Measurements from ENCODE around the gene CTIF. TPM values are rescaled to one million over a fixed set of nuclear protein-coding genes. Genes with fewer than 3 reads are reported as not detected.

CTIF gene
- total and polyA plus RNA-seq, 12 donors, result 20.5 to 159 (median 57.0) TPM

DNA sequence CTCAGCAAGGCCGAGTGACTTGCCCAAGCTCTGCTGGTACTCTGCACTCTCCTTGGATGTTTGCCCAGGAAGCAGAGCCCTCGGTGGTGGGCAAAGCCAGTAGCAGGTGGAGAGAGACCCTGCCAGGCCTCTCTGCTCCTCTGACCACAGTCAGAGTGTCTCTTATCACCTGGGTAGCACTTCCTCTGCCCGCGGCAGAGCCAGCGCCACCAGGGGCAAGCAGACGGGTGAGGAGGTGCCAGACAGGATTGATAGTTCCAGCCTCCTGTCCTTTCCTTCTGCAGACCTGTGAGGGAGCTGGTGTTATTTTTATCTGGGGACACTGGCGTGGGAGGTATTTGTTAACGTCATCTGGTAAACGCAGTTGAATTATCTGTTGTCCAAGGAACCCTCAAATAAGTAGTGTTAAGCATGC, 259.0 kb downstream of the CTIF start:
- intact Hi-C loops (cut with DNase I), result no loop called here
- DNase-seq, result peak in 5 of 7 donors; percentile 4 to 82 (median 6)
- WGBS, 4 donors, result 73 to 93% (median 80%) methylated on average over 5 to 9 of the region's 9 CpGs
- Histone ChIP-seq H3K27me3 (no peaks in the 10 kb centered on the region), H3K27ac (peak overlapping the region in 1 of 5 donors; percentile 45), H3K36me3 (replicated peaks in 1 of 2) (no peaks in the 10 kb centered on the region), H3K9me3 (replicated peaks in 1 of 3) (no peaks in the 10 kb centered on the region), H3K4me3 (no peak overlapping the region), H3K4me1 (replicated peaks in 1 of 2) (peaks cover 0 to 6% of the 10 kb centered on the region in 2 donors)
- TF ChIP-seq, protein P1, sequence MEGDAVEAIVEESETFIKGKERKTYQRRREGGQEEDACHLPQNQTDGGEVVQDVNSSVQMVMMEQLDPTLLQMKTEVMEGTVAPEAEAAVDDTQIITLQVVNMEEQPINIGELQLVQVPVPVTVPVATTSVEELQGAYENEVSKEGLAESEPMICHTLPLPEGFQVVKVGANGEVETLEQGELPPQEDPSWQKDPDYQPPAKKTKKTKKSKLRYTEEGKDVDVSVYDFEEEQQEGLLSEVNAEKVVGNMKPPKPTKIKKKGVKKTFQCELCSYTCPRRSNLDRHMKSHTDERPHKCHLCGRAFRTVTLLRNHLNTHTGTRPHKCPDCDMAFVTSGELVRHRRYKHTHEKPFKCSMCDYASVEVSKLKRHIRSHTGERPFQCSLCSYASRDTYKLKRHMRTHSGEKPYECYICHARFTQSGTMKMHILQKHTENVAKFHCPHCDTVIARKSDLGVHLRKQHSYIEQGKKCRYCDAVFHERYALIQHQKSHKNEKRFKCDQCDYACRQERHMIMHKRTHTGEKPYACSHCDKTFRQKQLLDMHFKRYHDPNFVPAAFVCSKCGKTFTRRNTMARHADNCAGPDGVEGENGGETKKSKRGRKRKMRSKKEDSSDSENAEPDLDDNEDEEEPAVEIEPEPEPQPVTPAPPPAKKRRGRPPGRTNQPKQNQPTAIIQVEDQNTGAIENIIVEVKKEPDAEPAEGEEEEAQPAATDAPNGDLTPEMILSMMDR (IDR thresholded peaks at IDR 0.05), result no peak
- TF ChIP-seq POLR2A (IDR thresholded peaks at IDR 0.05), result no peak

DNA sequence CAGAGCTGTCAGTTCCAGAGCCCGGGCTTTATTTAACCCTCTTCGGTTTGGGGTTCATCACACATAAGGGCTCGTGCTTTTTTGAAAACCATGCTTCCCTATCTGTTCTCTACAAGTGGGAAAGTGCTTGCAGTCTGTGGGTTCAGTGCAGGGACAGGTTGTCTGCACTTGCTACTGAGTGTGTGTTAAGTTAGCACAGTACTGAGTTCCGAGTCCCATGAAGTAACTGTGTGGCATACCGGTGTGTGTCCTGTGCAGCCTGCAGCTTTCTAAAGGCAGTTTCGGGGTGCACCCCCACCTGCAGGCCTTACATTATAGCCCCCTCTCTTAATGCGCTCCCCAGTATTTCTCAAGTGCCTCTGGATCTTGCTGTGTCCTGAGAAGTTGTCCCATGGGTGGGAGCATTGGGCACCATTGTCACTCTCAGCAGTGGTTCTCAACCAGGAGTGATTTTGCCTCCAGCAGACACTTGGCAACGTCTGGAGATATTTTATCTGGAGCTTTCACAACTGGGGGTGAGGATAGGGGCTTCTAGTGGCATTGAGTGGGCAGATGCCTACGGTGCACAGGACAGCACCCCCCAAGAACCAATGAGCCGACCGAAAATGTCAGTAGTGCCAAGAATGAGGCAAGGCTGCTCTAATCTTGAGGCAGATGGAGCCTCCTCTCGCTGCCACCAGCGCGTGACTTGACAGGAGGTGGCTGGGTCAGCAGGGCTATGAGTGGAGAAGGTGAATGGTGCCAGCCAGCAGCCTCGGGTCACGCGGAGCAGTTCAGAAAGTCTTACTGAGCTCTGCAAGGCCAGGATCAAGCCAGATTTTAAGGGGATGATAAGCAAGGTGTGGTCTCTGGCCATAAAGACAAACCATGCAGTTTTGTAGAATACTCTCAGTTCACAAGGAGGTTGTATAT, 259.8 kb downstream of the CTIF start:
- DNase-seq, result peak in 4 of 7 donors; percentile 6 to 40 (median 12)
- no peak for TF ChIP-seq POLR2A (IDR thresholded peaks at IDR 0.05)
- TF ChIP-seq, protein P1 (IDR thresholded peaks at IDR 0.05), result no peak
- Histone ChIP-seq H3K36me3 (replicated peaks in 1 of 2) (no peaks in the 10 kb centered on the region), H3K4me3 (no peak overlapping the region), H3K9me3 (replicated peaks in 1 of 3) (no peaks in the 10 kb centered on the region), H3K27ac (peak overlapping the region in 1 of 5 donors; percentile 45), H3K27me3 (no peaks in the 10 kb centered on the region), H3K4me1 (replicated peaks in 1 of 2) (peaks cover 0 to 6% of the 10 kb centered on the region in 2 donors)
- intact Hi-C loops (cut with DNase I), result no loop called here
- WGBS, 4 donors, result 93 to 96% (median 95%) methylated on average over 16 to 17 of the region's 17 CpGs

DNA sequence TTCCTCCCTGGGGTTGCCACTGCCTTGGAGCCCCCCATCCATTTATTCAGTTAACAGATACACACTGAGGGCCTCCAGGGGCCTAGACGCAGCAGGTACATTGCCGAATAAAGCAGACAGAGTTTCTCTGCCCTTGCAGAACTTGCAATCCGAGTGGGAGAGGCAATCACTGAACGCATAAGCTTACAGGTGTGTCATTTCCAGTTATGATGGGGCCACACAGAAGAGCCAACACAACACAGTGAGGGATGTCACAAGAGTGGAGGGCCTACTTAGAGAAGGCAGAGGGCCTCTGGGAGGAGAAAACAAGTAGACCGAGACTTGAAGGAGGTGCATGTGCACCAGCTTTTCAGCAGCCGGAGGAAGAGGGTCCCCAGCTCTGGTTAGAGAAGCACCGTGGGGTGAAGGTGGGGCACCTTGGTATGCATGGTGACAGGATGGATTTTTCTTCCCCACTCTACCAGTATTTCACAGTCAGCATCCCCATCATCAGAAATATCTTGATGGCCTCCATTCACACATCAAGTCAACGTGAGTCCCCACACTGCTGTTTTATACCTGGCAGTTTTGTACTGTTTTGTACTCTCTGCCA, 261.0 kb downstream of the CTIF start:
- no peak overlapping the region for H3K27ac ChIP-seq
- 81 to 98% (median 97%) methylated on average over 8 of the region's 8 CpGs for WGBS, 4 donors
- peak in 4 of 7 donors; percentile 1 to 35 (median 8) for DNase-seq
- no peaks in the 10 kb centered on the region for H3K27me3 ChIP-seq
- H3K36me3 ChIP-seq (replicated peaks in 1 of 2), result no peaks in the 10 kb centered on the region
- peaks cover 0 to 6% of the 10 kb centered on the region in 2 donors for H3K4me1 ChIP-seq (replicated peaks in 1 of 2)
- intact Hi-C loops (cut with DNase I), result no loop called here
- TF ChIP-seq, protein P1 (IDR thresholded peaks at IDR 0.05), result no peak
- no peak for TF ChIP-seq POLR2A (IDR thresholded peaks at IDR 0.05)
- no peaks in the 10 kb centered on the region for H3K9me3 ChIP-seq (replicated peaks in 1 of 3)
- H3K4me3 ChIP-seq, result no peak overlapping the region

DNA sequence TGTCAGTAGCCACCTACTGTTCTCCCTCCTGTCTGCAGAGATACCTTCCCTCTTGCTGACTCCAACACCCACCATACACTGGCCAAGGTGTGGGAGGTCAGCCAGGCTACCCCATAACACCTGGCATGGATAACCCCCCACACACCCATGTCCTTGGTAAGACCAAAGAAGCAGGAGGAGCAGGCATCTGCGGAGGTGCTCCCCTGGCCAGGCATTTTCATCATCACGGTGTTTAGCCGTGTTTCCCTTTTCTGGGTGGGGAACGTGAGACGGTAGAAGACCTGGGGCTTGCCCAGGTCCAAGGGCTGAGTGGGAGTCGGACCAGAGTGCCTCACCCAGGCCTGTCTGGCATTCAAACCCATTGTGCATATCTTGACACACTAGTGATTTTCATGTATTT, 261.6 kb downstream of the CTIF start:
- H3K36me3 ChIP-seq (replicated peaks in 1 of 2), result no peaks in the 10 kb centered on the region
- intact Hi-C loops (cut with DNase I), result no loop called here
- H3K27ac ChIP-seq, result no peak overlapping the region
- no peaks in the 10 kb centered on the region for H3K9me3 ChIP-seq (replicated peaks in 1 of 3)
- H3K4me3 ChIP-seq, result no peak overlapping the region
- peaks cover 0 to 6% of the 10 kb centered on the region in 2 donors for H3K4me1 ChIP-seq (replicated peaks in 1 of 2)
- peak in 4 of 7 donors; percentile 8 to 18 (median 9) for DNase-seq
- H3K27me3 ChIP-seq, result no peaks in the 10 kb centered on the region
- 91 to 100% (median 96%) methylated on average over 6 of the region's 6 CpGs for WGBS, 4 donors
- TF ChIP-seq, protein P1 (IDR thresholded peaks at IDR 0.05), result no peak
- no peak for TF ChIP-seq POLR2A (IDR thresholded peaks at IDR 0.05)
